PC-3 (cell line): ENCODE data around the gene VSTM4. TPM values are rescaled to one million over a fixed set of nuclear protein-coding genes. Genes with fewer than 3 reads are reported as not detected.

Source experiments
- ATAC-seq: fragments of 200-7000 bp; cut with Tn5 transposase; 2 replicates; pipeline ENCODE4 v1.9.1; 2020; ENCODE audit warnings: mild to moderate bottlenecking, moderate library complexity
- BruUV-seq: library from RNA; stranded (reverse); fragments of 400-500 nt; replicated peaks from 2 replicates; lab custom pipeline; 2021; lab: Mats Ljungman, UMichigan
- CTCF ChIA-PET: fragments of 300-600 bp; sonication (Branson Sonifier 250); formaldehyde crosslinking; loops from one replicate; lab custom pipeline; 2022; ENCODE audit warnings: antibody characterized with exemption; lab: Charles Lee
- POLR2A ChIA-PET: fragments of 300-600 bp; sonication (Branson Sonifier 250); formaldehyde crosslinking; loops from one replicate; lab custom pipeline; 2022; ENCODE audit warnings: antibody characterized with exemption; ENCODE audit not compliant: unreplicated experiment; lab: Charles Lee
- DNase-seq: peaks from one replicate; pipeline ENCODE4 v3.0.0-alpha.2; 2015
- H2AFZ ChIP-seq: fragments of 300-600 bp; sonication (generic); 2 replicates; pipeline ENCODE4 v1.6.0; 2016; ENCODE audit warnings: antibody characterized with exemption, low read length
- H3F3A ChIP-seq: fragments of 300-600 bp; sonication (generic); one replicate; pipeline ENCODE4 v1.6.0; 2017; ENCODE audit warnings: antibody characterized with exemption, low read length, control low read depth, mild to moderate bottlenecking; ENCODE audit not compliant: unreplicated experiment
- H3K27ac ChIP-seq: fragments of 300-600 bp; sonication (generic); 2 replicates; pipeline ENCODE4 v1.5.1; 2016; ENCODE audit warnings: mild to moderate bottlenecking, low read length
- H3K27me3 ChIP-seq: fragments of 300-600 bp; sonication (generic); 2 replicates; pipeline ENCODE4 v1.6.1; 2016; ENCODE audit warnings: low read length, mixed read lengths
- H3K36me3 ChIP-seq: fragments of 300-600 bp; sonication (generic); 2 replicates; pipeline ENCODE4 v1.6.1; 2016; ENCODE audit warnings: low read depth, mixed run types, low read length, mixed read lengths
- H3K4me1 ChIP-seq: fragments of 300-600 bp; sonication (generic); 2 replicates; pipeline ENCODE4 v1.5.1; 2016; ENCODE audit warnings: low read length; ENCODE audit not compliant: insufficient read depth
- H3K4me2 ChIP-seq: fragments of 300-600 bp; sonication (generic); 2 replicates; pipeline ENCODE4 v1.6.0; 2016; ENCODE audit warnings: low read length
- H3K4me3 ChIP-seq: fragments of 300-600 bp; sonication (generic); 2 replicates; pipeline ENCODE4 v1.5.1; 2016; ENCODE audit warnings: mild to moderate bottlenecking, low read length, mixed read lengths
- H3K79me2 ChIP-seq: fragments of 300-600 bp; sonication (generic); 2 replicates; pipeline ENCODE4 v1.6.1; 2017; ENCODE audit warnings: low read length, mixed read lengths
- H3K9ac ChIP-seq: fragments of 300-600 bp; sonication (generic); 2 replicates; pipeline ENCODE4 v1.6.0; 2016; ENCODE audit warnings: mild to moderate bottlenecking, low read length
- H3K9me2 ChIP-seq: fragments of 300-600 bp; sonication (generic); replicated peaks from 2 replicates; pipeline ENCODE4 v1.6.1; 2016; ENCODE audit warnings: mixed run types, low read length, mixed read lengths
- H3K9me3 ChIP-seq: fragments of 300-600 bp; sonication (generic); 2 replicates; pipeline ENCODE4 v1.6.1; 2016; ENCODE audit warnings: low read length, mixed read lengths
- H4K20me1 ChIP-seq: fragments of 300-600 bp; sonication (generic); 2 replicates; pipeline ENCODE4 v1.6.1; 2016; ENCODE audit warnings: low read length, mixed read lengths
- EZH2 ChIP-seq: fragments of 300-600 bp; sonication (generic); IDR thresholded peaks from one replicate; pipeline ENCODE4 v1.6.1; 2017; ENCODE audit warnings: antibody characterized with exemption, mild to moderate bottlenecking, low read length; ENCODE audit not compliant: unreplicated experiment
- EZH2phosphoT487 ChIP-seq: fragments of 300-600 bp; sonication (generic); IDR thresholded peaks from 2 replicates; pipeline ENCODE4 v1.6.1; 2018; ENCODE audit warnings: mild to moderate bottlenecking, antibody characterized with exemption, low read length, borderline replicate concordance
- intact Hi-C: fragments of 100-400 bp; cut with micrococcal nuclease; formaldehyde crosslinking; loops from 2 replicates; pipeline ENCODE4 v1.9.0; 2023
- total RNA-seq: library from RNA; depleted of rRNA; stranded (reverse); fragments of >200 nt; gene quantifications from 2 replicates; pipeline ENCODE4 v1.2.3, GENCODE V29; 2014
- TF ChIP-seq, protein P1 (sequence below): fragments of 300-600 bp; sonication (generic); conservative IDR thresholded peaks from 2 replicates; pipeline ENCODE4 v1.5.1; 2017; ENCODE audit warnings: antibody characterized with exemption, low read depth, mild to moderate bottlenecking, low read length

VSTM4 gene
- total RNA-seq, 1 experiment from 2014 or later, result not detected

DNA sequence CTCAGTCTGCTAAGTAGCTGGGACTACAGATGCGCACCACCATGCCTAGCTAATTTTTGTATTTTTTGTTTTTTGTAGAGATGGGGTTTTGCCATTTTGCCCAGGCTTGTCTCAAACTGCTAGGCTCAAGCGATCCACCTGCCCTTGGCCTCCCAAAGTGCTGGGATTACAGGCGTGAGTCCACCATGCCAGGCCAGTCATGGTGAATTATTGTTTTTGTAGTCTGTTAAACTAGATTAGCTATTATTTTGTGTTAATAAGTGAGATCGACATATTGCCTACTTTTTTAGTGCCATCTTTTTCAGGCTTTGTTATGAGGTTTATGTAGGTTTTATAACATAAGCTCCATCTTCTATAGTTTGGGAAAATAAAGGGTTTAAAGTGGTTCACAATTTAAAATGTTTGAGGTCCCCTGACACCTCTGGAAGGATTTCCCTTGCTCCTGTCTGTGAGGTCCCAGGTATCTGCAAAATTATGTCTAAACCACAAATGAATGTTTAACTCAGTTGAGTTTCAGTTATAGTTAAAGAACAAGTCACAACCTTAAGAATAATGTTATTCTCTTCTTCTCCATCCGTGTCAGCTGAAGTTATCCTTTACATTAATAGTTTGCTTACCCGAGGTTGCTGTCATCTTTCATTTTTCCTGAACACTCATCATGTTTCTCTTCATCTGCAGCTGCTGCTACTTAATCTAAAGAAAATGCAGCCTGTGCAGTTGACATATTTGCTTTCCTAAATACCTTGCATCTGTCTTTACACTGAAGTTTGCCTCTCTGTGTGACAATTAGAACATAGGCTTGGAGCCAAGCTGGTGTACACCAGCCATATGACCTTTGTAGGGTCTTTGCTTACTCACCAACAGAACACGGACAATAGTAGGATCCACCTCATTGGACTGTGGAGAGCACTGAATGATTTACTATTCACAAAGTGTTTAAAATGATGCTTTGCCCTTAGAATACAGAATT is 8.9 kb upstream of the VSTM4 start:
- peaks cover 56% of the 10 kb centered on the region for H3K27me3 ChIP-seq
- ChIA-PET CTCF (no interaction called here), POLR2A (no interaction called here)
- H2AFZ ChIP-seq, result no peak overlapping the region
- no peaks in the 10 kb centered on the region for H3K79me2 ChIP-seq
- H3K4me3 ChIP-seq, result no peak overlapping the region
- no TSS peak for BruUV-seq
- H3K9ac ChIP-seq, result no peak overlapping the region
- no peak for DNase-seq
- no peak overlapping the region for H3K4me2 ChIP-seq
- TF ChIP-seq EZH2phosphoT487, result no peak
- no peak for TF ChIP-seq EZH2
- TF ChIP-seq, protein P1, sequence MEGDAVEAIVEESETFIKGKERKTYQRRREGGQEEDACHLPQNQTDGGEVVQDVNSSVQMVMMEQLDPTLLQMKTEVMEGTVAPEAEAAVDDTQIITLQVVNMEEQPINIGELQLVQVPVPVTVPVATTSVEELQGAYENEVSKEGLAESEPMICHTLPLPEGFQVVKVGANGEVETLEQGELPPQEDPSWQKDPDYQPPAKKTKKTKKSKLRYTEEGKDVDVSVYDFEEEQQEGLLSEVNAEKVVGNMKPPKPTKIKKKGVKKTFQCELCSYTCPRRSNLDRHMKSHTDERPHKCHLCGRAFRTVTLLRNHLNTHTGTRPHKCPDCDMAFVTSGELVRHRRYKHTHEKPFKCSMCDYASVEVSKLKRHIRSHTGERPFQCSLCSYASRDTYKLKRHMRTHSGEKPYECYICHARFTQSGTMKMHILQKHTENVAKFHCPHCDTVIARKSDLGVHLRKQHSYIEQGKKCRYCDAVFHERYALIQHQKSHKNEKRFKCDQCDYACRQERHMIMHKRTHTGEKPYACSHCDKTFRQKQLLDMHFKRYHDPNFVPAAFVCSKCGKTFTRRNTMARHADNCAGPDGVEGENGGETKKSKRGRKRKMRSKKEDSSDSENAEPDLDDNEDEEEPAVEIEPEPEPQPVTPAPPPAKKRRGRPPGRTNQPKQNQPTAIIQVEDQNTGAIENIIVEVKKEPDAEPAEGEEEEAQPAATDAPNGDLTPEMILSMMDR, result no peak
- H3K36me3 ChIP-seq, result no peaks in the 10 kb centered on the region
- H3K27ac ChIP-seq, result no peak overlapping the region
- H4K20me1 ChIP-seq, result no peaks in the 10 kb centered on the region
- H3K9me3 ChIP-seq, result no peaks in the 10 kb centered on the region
- intact Hi-C loops, result no loop called here
- ATAC-seq, result no peak
- H3K4me1 ChIP-seq, result no peaks in the 10 kb centered on the region
- no peaks in the 10 kb centered on the region for H3F3A ChIP-seq
- H3K9me2 ChIP-seq, result no peaks in the 10 kb centered on the region

GRCh38 chr10:49120911-49121310 is 5.6 kb upstream of the VSTM4 start:
- H3K4me1 ChIP-seq, result no peaks in the 10 kb centered on the region
- no peak for DNase-seq
- TF ChIP-seq EZH2phosphoT487, result no peak
- no peak for TF ChIP-seq EZH2
- ATAC-seq, result no peak
- no peaks in the 10 kb centered on the region for H3K36me3 ChIP-seq
- ChIA-PET POLR2A (no interaction called here), CTCF (no interaction called here)
- no peaks in the 10 kb centered on the region for H3K79me2 ChIP-seq
- H3K4me3 ChIP-seq, result no peak overlapping the region
- peaks cover 74% of the 10 kb centered on the region for H3K27me3 ChIP-seq
- H3K9me3 ChIP-seq, result no peaks in the 10 kb centered on the region
- no peaks in the 10 kb centered on the region for H4K20me1 ChIP-seq
- H2AFZ ChIP-seq, result no peak overlapping the region
- no TSS peak for BruUV-seq
- no peaks in the 10 kb centered on the region for H3F3A ChIP-seq
- intact Hi-C loops, result no loop called here
- H3K27ac ChIP-seq, result no peak overlapping the region
- H3K9ac ChIP-seq, result no peak overlapping the region
- H3K9me2 ChIP-seq, result no peaks in the 10 kb centered on the region
- no peak overlapping the region for H3K4me2 ChIP-seq

GRCh38 chr10:49119746-49120145 is 4.4 kb upstream of the VSTM4 start:
- intact Hi-C loops, result no loop called here
- no peak overlapping the region for H3K9ac ChIP-seq
- H3K4me1 ChIP-seq, result no peaks in the 10 kb centered on the region
- H3K27me3 ChIP-seq, result peaks cover 82% of the 10 kb centered on the region
- H3K79me2 ChIP-seq, result no peaks in the 10 kb centered on the region
- no peak overlapping the region for H3K4me2 ChIP-seq
- ChIA-PET CTCF (no interaction called here), POLR2A (no interaction called here)
- no peak overlapping the region for H2AFZ ChIP-seq
- H4K20me1 ChIP-seq, result no peaks in the 10 kb centered on the region
- no peak overlapping the region for H3K27ac ChIP-seq
- DNase-seq (peak; percentile 17), ATAC-seq (no peak)
- no peaks in the 10 kb centered on the region for H3K9me2 ChIP-seq
- H3K36me3 ChIP-seq, result no peaks in the 10 kb centered on the region
- no peaks in the 10 kb centered on the region for H3F3A ChIP-seq
- TF ChIP-seq, protein P1, result no peak
- TF ChIP-seq EZH2phosphoT487 (no peak), EZH2 (no peak)
- H3K9me3 ChIP-seq, result no peaks in the 10 kb centered on the region
- no peak overlapping the region for H3K4me3 ChIP-seq
- BruUV-seq, result no TSS peak
